ENCODE measurements around the gene ATG16L2. TPM values are rescaled to one million over a fixed set of nuclear protein-coding genes. Genes with fewer than 3 reads are reported as not detected.

Gene ATG16L2
- total and polyA plus RNA-seq, 4 donors, result 42.6 to 86.0 (median 61.4) TPM

GRCh38 chr11:72863916-72864315 lies 49.7 kb downstream of the ATG16L2 start:
- WGBS, 2 donors, result 14 to 49% methylated on average over 1 of the region's 1 CpG
- peak overlapping the region in 1 of 2 donors; percentile 72 for H3K27ac ChIP-seq (ENCODE audit: low read depth in 1 of 2, low read length in 1 of 2)
- ATAC-seq (ENCODE audit: insufficient read depth, low FRiP score), result no peak
- no peak overlapping the region for H3K9ac ChIP-seq (ENCODE audit: insufficient read depth in 1 of 2, low read length in 2 of 2)
- no peaks in the 10 kb centered on the region for H3K27me3 ChIP-seq (ENCODE audit: control insufficient read depth in 3 of 3, insufficient read depth in 3 of 3, low read length in 2 of 3)
- H3K36me3 ChIP-seq (ENCODE audit: control insufficient read depth in 4 of 4, insufficient read depth in 4 of 4, low read length in 4 of 4), result peaks cover 0 to 8% (median 2%) of the 10 kb centered on the region in 4 donors
- H3K4me3 ChIP-seq, result no peak overlapping the region
- H3K9me3 ChIP-seq (ENCODE audit: control insufficient read depth in 4 of 4, insufficient read depth in 3 of 4, low read length in 3 of 4), result no peaks in the 10 kb centered on the region
- TF ChIP-seq CTCF (IDR thresholded peaks at IDR 0.05; ENCODE audit: control extremely low read depth, extremely low read depth), result no peak
- peaks cover 0 to 17% (median 4%) of the 10 kb centered on the region in 5 donors for H3K4me1 ChIP-seq (ENCODE audit: control insufficient read depth in 5 of 5, insufficient read depth in 5 of 5, low read length in 5 of 5)
- DNase-seq, result peak in 2 of 3 donors; percentile 31 to 47

- WGBS, 2 donors, result 45 to 51% methylated on average over 5 of the region's 5 CpGs
- no peak for ATAC-seq (ENCODE audit: insufficient read depth, low FRiP score)
- H3K9ac ChIP-seq (ENCODE audit: insufficient read depth in 1 of 2, low read length in 2 of 2), result no peak overlapping the region
Observed at GRCh38 chr11:72864702-72865655, 50.8 kb downstream of the ATG16L2 start.

GRCh38 chr11:72867970-72868369 lies 53.8 kb downstream of the ATG16L2 start:
- ATAC-seq (ENCODE audit: insufficient read depth, low FRiP score) (no peak), DNase-seq (no peak)
- H3K9ac ChIP-seq (ENCODE audit: insufficient read depth in 1 of 2, low read length in 2 of 2), result no peak overlapping the region

More at GRCh38 chr11:72864702-72865655, 50.8 kb downstream of the ATG16L2 start:
- Histone ChIP-seq H3K27me3 (ENCODE audit: control insufficient read depth in 3 of 3, insufficient read depth in 3 of 3, low read length in 2 of 3) (no peaks in the 10 kb centered on the region), H3K27ac (ENCODE audit: low read depth in 1 of 2, low read length in 1 of 2) (peak overlapping the region in 1 of 2 donors; percentile 77), H3K9me3 (ENCODE audit: control insufficient read depth in 4 of 4, insufficient read depth in 3 of 4, low read length in 3 of 4) (no peaks in the 10 kb centered on the region), H3K4me1 (ENCODE audit: control insufficient read depth in 5 of 5, insufficient read depth in 5 of 5, low read length in 5 of 5) (peaks cover 0 to 22% (median 4%) of the 10 kb centered on the region in 5 donors), H3K36me3 (ENCODE audit: control insufficient read depth in 4 of 4, insufficient read depth in 4 of 4, low read length in 4 of 4) (peaks cover 0 to 6% (median 2%) of the 10 kb centered on the region in 4 donors), H3K4me3 (no peak overlapping the region)
- no peak for TF ChIP-seq CTCF (IDR thresholded peaks at IDR 0.05; ENCODE audit: control extremely low read depth, extremely low read depth)
- peak in 2 of 3 donors; percentile 28 to 53 for DNase-seq

More at GRCh38 chr11:72867970-72868369, 53.8 kb downstream of the ATG16L2 start:
- WGBS, 2 donors, result 94 to 96% methylated on average over 5 of the region's 5 CpGs
- peaks cover 0 to 6% (median 2%) of the 10 kb centered on the region in 4 donors for H3K36me3 ChIP-seq (ENCODE audit: control insufficient read depth in 4 of 4, insufficient read depth in 4 of 4, low read length in 4 of 4)
- H3K4me3 ChIP-seq, result no peak overlapping the region
- H3K27ac ChIP-seq (ENCODE audit: low read depth in 1 of 2, low read length in 1 of 2), result no peak overlapping the region
- no peaks in the 10 kb centered on the region for H3K27me3 ChIP-seq (ENCODE audit: control insufficient read depth in 3 of 3, insufficient read depth in 3 of 3, low read length in 2 of 3)
- H3K4me1 ChIP-seq (ENCODE audit: control insufficient read depth in 5 of 5, insufficient read depth in 5 of 5, low read length in 5 of 5), result peaks cover 1 to 31% (median 12%) of the 10 kb centered on the region in 5 donors
- H3K9me3 ChIP-seq (ENCODE audit: control insufficient read depth in 4 of 4, insufficient read depth in 3 of 4, low read length in 3 of 4), result no peaks in the 10 kb centered on the region
- no peak for TF ChIP-seq CTCF (IDR thresholded peaks at IDR 0.05; ENCODE audit: control extremely low read depth, extremely low read depth)

All from lung (tissue), 12 donors.